A549 (cell line): ENCODE data around the gene KANTR. TPM values are rescaled to one million over a fixed set of nuclear protein-coding genes. Genes with fewer than 3 reads are reported as not detected.

Source experiments
- ATAC-seq, 2 experiments: fragments of 200-7000 bp in 1 of 2; fragments of >200 bp in 1 of 2; cut with Nextera tagmentation in 1 of 2; cut with Tn5 transposase in 1 of 2; 3 replicates each; pipeline versions ENCODE4 v1.8.0 to v1.9.1; 2018 to 2020; ENCODE audit warnings: mild to moderate bottlenecking in 1 of 2, moderate library complexity in 1 of 2
- CTCF ChIA-PET: fragments of 300-600 bp; sonication (Branson Sonifier 250); formaldehyde crosslinking; extraction: SDS; loops from one replicate; lab custom pipeline; 2021; ENCODE audit warnings: antibody characterized with exemption, inconsistent platforms; lab: Yijun Ruan, JAX
- POLR2A ChIA-PET: fragments of 350-600 bp; formaldehyde crosslinking; extraction: SDS; loops from one replicate; lab custom pipeline; 2021; ENCODE audit warnings: antibody characterized with exemption, inconsistent platforms; lab: Yijun Ruan, JAX
- DNase-seq, 2 experiments: peaks; one replicate each; pipeline versions ENCODE4 v3.0.0 to v3.0.0-alpha.2; 2011 to 2016; ENCODE audit warnings: low read depth in 1 of 2, low spot score in 1 of 2
- FAIRE-seq: peaks from 2 replicates; lab custom pipeline; 2011; peaks lifted over from hg19 to GRCh38; lab: Jason Lieb, UNC
- H3K27ac ChIP-seq, 2 experiments: fragments of >200 bp; sonication (Bioruptor Twin); formaldehyde crosslinking; 3 replicates each; pipeline ENCODE4 v1.5.1; 2016 to 2017
- H3K4me1 ChIP-seq: fragments of >200 bp; sonication (Bioruptor Twin); formaldehyde crosslinking; 3 replicates; pipeline ENCODE4 v1.6.1; 2016
- H3K4me2 ChIP-seq: fragments of >200 bp; sonication (Bioruptor Twin); formaldehyde crosslinking; 3 replicates; pipeline ENCODE4 v1.6.1; 2016
- H3K4me3 ChIP-seq: fragments of >200 bp; sonication (Bioruptor Twin); formaldehyde crosslinking; 3 replicates; pipeline ENCODE4 v1.5.1; 2016
- H3K9me3 ChIP-seq: fragments of >200 bp; sonication (Bioruptor Twin); formaldehyde crosslinking; 3 replicates; pipeline ENCODE4 v1.6.1; 2016
- ATOH8 ChIP-seq: fragments of 250-450 bp; sonication (Bioruptor Pico); IDR thresholded peaks from 2 replicates; pipeline ENCODE4 v1.5.0; 2020; ENCODE audit warnings: low read depth, mild to moderate bottlenecking, moderate library complexity
- BCL3 ChIP-seq: fragments of >200 bp; sonication (Bioruptor Twin); formaldehyde crosslinking; IDR thresholded peaks from 3 replicates; pipeline ENCODE4 v1.6.1; 2016
- CBX2 ChIP-seq: fragments of 200-600 bp; sonication (generic); IDR thresholded peaks from 2 replicates; pipeline ENCODE4 v1.6.1; 2016; ENCODE audit warnings: low read depth, mild to moderate bottlenecking, borderline replicate concordance
- E2F6 ChIP-seq: IDR thresholded peaks from 2 replicates; pipeline ENCODE4 v1.6.1; 2012; ENCODE audit warnings: low read depth, borderline replicate concordance
- FOSL2 ChIP-seq, 2 experiments: fragments of 450-650 bp in 1 of 2; fragments of >200 bp in 1 of 2; sonication (Bioruptor Twin) in 1 of 2; formaldehyde crosslinking; IDR thresholded peaks; 2 replicates each; pipeline versions ENCODE4 v1.5.0 to v1.6.1; 2016 to 2020; ENCODE audit warnings: mild to moderate bottlenecking in 1 of 2, moderate library complexity in 1 of 2
- FOXS1 ChIP-seq: fragments of 250-450 bp; sonication (Bioruptor Pico); IDR thresholded peaks from 2 replicates; pipeline ENCODE4 v1.5.0; 2020; ENCODE audit warnings: mild to moderate bottlenecking, moderate library complexity
- HEYL ChIP-seq: fragments of 250-450 bp; sonication (Bioruptor Pico); IDR thresholded peaks from 2 replicates; pipeline ENCODE4 v1.8.0; 2021; ENCODE audit warnings: mild to moderate bottlenecking, moderate library complexity
- HOXA7 ChIP-seq: fragments of 250-450 bp; sonication (Bioruptor Pico); IDR thresholded peaks from 2 replicates; pipeline ENCODE4 v1.5.0; 2020; ENCODE audit warnings: mild to moderate bottlenecking, moderate library complexity
- HOXB13 ChIP-seq: fragments of 250-450 bp; sonication (Bioruptor Pico); IDR thresholded peaks from 2 replicates; pipeline ENCODE4 v1.5.0; 2020; ENCODE audit warnings: low read depth, mild to moderate bottlenecking, moderate library complexity
- KDM1A ChIP-seq: fragments of 200-600 bp; sonication (generic); IDR thresholded peaks from 2 replicates; pipeline ENCODE4 v1.6.1; 2016; ENCODE audit warnings: low read depth, mild to moderate bottlenecking
- KDM5A ChIP-seq: fragments of 200-600 bp; sonication (generic); IDR thresholded peaks from 2 replicates; pipeline ENCODE4 v1.6.1; 2016; ENCODE audit warnings: antibody characterized with exemption, mild to moderate bottlenecking
- MAFK ChIP-seq: fragments of 450-650 bp; IDR thresholded peaks from 2 replicates; pipeline ENCODE4 v1.6.1; 2014; ENCODE audit not compliant: partially characterized antibody
- NPAS2 ChIP-seq: fragments of 250-450 bp; sonication (Bioruptor Pico); IDR thresholded peaks from 2 replicates; pipeline ENCODE4 v1.8.0; 2022; ENCODE audit warnings: mild to moderate bottlenecking, moderate library complexity, borderline replicate concordance
- PBX3 ChIP-seq: IDR thresholded peaks from 2 replicates; pipeline ENCODE4 v1.6.1; 2012
- PHF8 ChIP-seq: fragments of 200-600 bp; sonication (generic); IDR thresholded peaks from 2 replicates; pipeline ENCODE4 v1.6.1; 2016; ENCODE audit warnings: low read depth, mild to moderate bottlenecking, antibody characterized with exemption, moderate library complexity, borderline replicate concordance
- POLR2A ChIP-seq: IDR thresholded peaks from 2 replicates; pipeline ENCODE4 v1.6.1; 2012; ENCODE audit warnings: mild to moderate bottlenecking, low read length
- RAD21 ChIP-seq, 2 experiments: fragments of >200 bp in 1 of 2; sonication (Bioruptor Twin) in 1 of 2; formaldehyde crosslinking in 1 of 2; IDR thresholded peaks in 1 of 2; conservative IDR thresholded peaks in 1 of 2; 2 replicates in 1 of 2; 3 replicates in 1 of 2; pipeline ENCODE4 v1.6.1; 2012 to 2018; ENCODE audit warnings: inconsistent platforms in 1 of 2
- REST ChIP-seq: fragments of 200-600 bp; sonication (generic); IDR thresholded peaks from 2 replicates; pipeline ENCODE4 v1.6.1; 2016; ENCODE audit warnings: antibody characterized with exemption, mild to moderate bottlenecking, moderate library complexity
- SMC3 ChIP-seq: fragments of >200 bp; sonication (Bioruptor Twin); formaldehyde crosslinking; IDR thresholded peaks from 3 replicates; pipeline ENCODE4 v1.6.1; 2018; ENCODE audit warnings: inconsistent platforms
- TFCP2L1 ChIP-seq: fragments of 250-450 bp; sonication (Bioruptor Pico); IDR thresholded peaks from 2 replicates; pipeline ENCODE4 v1.5.0; 2021; ENCODE audit warnings: mild to moderate bottlenecking
- TP53 ChIP-seq: fragments of 250-450 bp; sonication (Bioruptor Pico); IDR thresholded peaks from 2 replicates; pipeline ENCODE4 v1.5.0; 2021; ENCODE audit warnings: mild to moderate bottlenecking, moderate library complexity
- USF2 ChIP-seq: fragments of 450-650 bp; IDR thresholded peaks from 2 replicates; pipeline ENCODE4 v1.6.1; 2014; ENCODE audit warnings: antibody characterized with exemption
- WGBS: methylation state at CpG from one replicate; pipeline ENCODE4 v1.1.6; 2017; ENCODE audit errors: missing lambda C conversion rate; 5-methylcytosine and 5-hydroxymethylcytosine counted together
- polyA plus RNA-seq, 4 experiments: library from polyadenylated mRNA; depleted of rRNA in 3 of 4; stranded (reverse); fragments of >200 nt; fragmentation: RNase III in 1 of 4; extraction: RNeasy Plus Mini Kit Qiagen cat#74134 plus additional on column Dnase treatment in 1 of 4; gene quantifications; 2 replicates in 3 of 4; 3 replicates in 1 of 4; pipeline ENCODE4 v1.2.3, GENCODE V29; 2011 to 2017

The KANTR gene
- polyA plus RNA-seq, 2 of the 4 experiments (the other 2 are of a cell fraction) = 3.3 to 5.7 TPM

GRCh38 chrX:53128097-53128749, 34.3 kb downstream of the KANTR start (continued):
- TF ChIP-seq E2F6 = no peak

- 100% methylated on average over 3 of the region's 4 CpGs for WGBS
- no peaks in the 10 kb centered on the region for H3K4me1 ChIP-seq
- no peak overlapping the region for H3K27ac ChIP-seq
- H3K4me2 ChIP-seq = no peak overlapping the region
- CTCF ChIA-PET = no interaction called here
- ATAC-seq (no peak), FAIRE-seq (no peak), DNase-seq (no peak)
- TF ChIP-seq CBX2 (no peak), HOXB13 (CRISPR knock-in tag) (no peak), PBX3 (no peak), PHF8 (no peak), FOXS1 (no peak), HOXA7 (CRISPR knock-in tag) (no peak), USF2 (no peak), BCL3 (no peak), RAD21 (conservative IDR thresholded peaks at IDR 0.05 in 1 of 2, IDR thresholded peaks at IDR 0.05 in 1 of 2) (no peak), POLR2A (no peak), TFCP2L1 (CRISPR knock-in tag) (no peak), TP53 (CRISPR knock-in tag) (no peak), SMC3 (no peak), ATOH8 (no peak)
- H3K9me3 ChIP-seq = no peaks in the 10 kb centered on the region
- H3K4me3 ChIP-seq = no peak overlapping the region
- POLR2A ChIA-PET = no interaction called here
These were observed 39.5 kb downstream of the KANTR start for GRCh38 chrX:53133400-53133799.

- no peak overlapping the region for H3K4me3 ChIP-seq
- DNase-seq (no peak), ATAC-seq (no peak), FAIRE-seq (no peak)
- no peaks in the 10 kb centered on the region for H3K9me3 ChIP-seq
- no peak overlapping the region for H3K4me2 ChIP-seq
- ChIA-PET POLR2A (no interaction called here), CTCF (no interaction called here)
- WGBS = 100% methylated on average over 2 of the region's 2 CpGs
- H3K27ac ChIP-seq = no peak overlapping the region
- no peaks in the 10 kb centered on the region for H3K4me1 ChIP-seq
- TF ChIP-seq E2F6 (no peak), FOSL2 (IDR thresholded peaks at IDR 0.05) (no peak), FOSL2 (CRISPR knock-in tag; IDR thresholded peaks at IDR 0.05) (no peak), MAFK (no peak), POLR2A (no peak), HOXB13 (CRISPR knock-in tag) (no peak), KDM1A (no peak), KDM5A (no peak), NPAS2 (no peak), BCL3 (no peak), TP53 (CRISPR knock-in tag) (no peak), REST (no peak), HEYL (CRISPR knock-in tag) (no peak), PHF8 (no peak)
These were observed 41.6 kb downstream of the KANTR start for GRCh38 chrX:53135581-53135980.
